NCI-H187 treated with DMSO at 0.1 percent for 48 hours (cell line): Measurements from ENCODE around the gene NECTIN1.

Experiments used
- DNase-seq: peaks from one replicate; lab custom pipeline; 2025; lab: John Stamatoyannopoulos, UW

The NECTIN1 gene, protein sequence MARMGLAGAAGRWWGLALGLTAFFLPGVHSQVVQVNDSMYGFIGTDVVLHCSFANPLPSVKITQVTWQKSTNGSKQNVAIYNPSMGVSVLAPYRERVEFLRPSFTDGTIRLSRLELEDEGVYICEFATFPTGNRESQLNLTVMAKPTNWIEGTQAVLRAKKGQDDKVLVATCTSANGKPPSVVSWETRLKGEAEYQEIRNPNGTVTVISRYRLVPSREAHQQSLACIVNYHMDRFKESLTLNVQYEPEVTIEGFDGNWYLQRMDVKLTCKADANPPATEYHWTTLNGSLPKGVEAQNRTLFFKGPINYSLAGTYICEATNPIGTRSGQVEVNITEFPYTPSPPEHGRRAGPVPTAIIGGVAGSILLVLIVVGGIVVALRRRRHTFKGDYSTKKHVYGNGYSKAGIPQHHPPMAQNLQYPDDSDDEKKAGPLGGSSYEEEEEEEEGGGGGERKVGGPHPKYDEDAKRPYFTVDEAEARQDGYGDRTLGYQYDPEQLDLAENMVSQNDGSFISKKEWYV

DNA sequence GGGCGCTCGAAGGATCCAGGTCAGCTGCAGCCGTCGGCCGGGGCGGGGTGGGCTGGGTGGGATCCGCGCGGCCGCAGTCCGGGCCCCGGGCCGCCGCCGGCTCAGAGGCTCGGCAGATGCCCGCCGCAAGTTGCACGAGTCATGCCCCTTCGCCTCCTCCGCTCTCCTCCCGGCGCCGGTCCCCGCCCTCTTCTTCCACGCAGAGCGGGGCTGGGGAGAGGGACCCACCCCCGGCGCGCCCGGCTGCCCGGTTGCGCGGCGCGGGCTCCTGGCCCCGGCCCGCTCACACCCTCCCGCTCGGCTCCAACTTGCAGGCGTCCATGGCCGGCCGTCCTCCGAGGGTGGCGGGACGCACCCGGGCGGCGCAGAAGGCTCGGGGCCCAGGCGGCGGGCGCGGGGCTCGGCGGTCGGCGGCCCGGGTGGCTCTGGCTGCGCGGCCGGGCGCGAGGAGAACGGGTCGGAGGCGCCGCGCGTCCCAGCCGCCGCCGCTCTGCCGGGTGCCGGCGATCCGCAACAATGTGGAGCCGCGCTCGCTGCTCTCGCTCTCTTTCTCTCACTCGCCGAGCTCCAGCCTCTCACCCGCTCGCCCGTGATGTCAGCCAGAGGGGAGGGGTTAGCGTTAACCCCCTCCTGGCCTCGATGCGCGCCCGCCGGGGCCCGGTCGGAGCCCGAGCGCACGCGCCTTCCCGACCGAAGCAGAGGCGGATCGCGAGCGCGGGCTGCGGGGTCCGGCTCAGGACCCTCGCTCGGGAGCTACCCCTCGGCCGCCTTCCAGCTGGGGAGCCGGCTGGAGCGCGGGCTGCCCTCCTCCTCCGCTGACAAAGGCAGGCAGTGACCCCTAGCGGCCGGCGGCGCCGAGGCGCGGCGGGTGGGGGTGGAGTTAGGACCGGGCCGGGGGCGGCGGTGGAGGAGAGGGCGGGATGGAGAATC lies at the start of gene NECTIN1:
Gene NECTIN1 (minus strand): TSS at position 550 of the 930 bp plus-strand sequence. CDS start 647 bp downstream, outside the sequence.
- DNase-seq: no peak

- DNase-seq: no peak
Observed at GRCh38 chr11:119778391-119779194, 49.6 kb upstream of the NECTIN1 start.

DNA sequence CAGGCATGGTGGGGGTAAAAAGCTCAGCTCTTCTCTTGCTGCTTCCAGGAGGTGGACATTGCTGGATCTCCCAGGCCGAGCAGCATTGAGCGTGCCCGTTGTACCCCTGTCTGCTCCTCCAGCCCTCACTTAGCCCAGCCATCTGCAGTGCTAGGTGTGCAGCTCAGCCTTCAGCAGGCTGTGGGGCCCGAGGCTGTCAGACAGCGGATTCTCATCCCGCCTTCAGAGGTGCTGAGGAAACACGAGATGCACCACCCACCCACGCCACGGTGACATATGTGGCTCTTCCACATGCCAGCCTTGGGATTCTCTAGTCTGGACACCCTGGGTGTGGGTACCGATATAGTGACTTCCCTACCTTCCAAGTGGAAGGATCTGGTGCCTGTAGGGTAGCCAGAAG lies 48.9 kb upstream of the NECTIN1 start:
- DNase-seq: no peak

DNA sequence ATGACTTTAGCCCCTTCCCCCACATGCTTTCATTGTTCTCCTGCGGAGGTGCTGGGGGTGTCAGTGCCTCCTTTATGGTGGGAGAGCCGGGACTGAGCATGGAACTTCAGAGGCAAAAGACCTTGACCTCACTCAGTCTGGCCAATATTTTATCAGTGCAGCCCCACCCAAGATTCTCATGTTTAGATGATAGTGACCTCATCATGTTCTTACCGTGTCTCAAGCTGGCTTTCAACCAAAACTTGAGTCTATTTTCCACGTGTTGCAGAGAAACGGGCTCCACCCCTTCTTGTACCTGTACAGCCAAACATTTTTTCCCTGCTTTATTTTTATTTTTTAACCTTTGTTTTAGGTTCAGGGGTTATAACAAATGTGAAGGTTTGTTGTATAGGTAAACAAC lies 47.7 kb upstream of the NECTIN1 start:
- DNase-seq: no peak

DNA sequence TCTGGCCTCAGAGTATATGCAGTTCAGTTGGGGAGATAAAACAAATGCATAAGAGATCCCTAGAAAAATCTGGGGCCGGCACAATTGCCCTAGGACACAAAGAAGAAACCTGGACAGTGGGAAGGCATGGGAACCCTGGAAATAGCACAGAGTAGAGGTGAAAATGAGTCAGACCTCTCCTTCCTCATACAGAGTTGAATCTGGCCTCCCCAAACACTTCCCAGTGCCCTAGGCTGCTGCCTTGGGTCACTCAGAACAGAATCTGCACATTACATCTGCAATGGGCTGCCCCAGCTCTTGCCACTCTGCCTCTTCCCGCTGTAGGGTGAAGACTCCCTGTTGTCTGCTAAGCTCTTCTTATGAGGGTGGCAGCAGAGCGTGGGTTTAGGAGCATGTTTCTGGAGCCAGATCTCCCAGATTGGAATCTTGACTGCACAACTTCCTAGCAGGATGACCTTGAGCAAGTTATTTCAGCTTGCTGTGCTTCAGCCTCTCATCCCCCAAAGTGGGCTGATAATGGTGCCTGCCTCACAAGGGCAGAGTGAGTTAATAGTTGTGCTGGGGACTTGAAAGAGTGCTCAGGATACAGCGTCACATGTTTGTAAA lies 47.1 kb upstream of the NECTIN1 start:
- no peak for DNase-seq

- DNase-seq: no peak
Observed at GRCh38 chr11:119774172-119774763, 45.3 kb upstream of the NECTIN1 start.

GRCh38 chr11:119772641-119773415 lies 43.8 kb upstream of the NECTIN1 start:
- no peak for DNase-seq

DNA sequence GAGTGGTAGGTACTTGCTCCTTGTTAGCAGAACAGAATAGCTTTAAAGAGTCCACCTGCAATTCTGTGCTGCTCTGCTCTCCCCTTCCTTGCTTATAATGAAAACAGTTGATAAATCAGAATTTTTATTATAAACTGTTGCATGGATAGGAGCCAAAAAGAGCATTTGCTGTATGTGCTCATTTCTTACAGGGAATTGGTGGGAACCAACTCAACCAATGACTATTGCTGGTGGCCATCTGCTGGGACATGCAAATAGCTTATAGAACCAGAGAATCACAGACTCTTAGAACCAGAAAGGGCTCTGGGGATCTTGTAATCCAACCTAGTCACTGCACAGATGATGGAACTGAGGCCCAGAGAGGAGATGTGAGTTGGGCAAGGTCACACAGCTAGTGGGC lies 43.1 kb upstream of the NECTIN1 start:
- no peak for DNase-seq

GRCh38 chr11:119771172-119771770 lies 42.3 kb upstream of the NECTIN1 start:
- no peak for DNase-seq

DNA sequence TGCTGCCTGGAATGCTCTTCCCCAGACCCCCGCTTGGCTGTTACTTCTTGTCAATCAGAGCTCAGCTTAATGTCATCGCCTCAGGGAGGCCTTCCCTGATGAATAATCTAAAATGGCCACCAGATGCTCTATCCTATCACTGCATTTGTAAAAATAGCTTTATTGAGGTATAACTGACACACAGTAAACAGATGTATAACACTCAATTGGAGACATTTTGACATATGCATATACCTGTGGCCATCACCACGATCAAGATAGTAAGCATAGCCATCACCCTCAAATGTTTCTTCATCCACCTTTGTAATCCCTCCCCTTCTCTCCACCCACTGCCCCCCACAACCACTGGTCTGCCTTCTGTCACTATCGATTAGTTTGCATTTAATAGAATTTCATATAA lies 36.6 kb upstream of the NECTIN1 start:
- DNase-seq: no peak

DNA sequence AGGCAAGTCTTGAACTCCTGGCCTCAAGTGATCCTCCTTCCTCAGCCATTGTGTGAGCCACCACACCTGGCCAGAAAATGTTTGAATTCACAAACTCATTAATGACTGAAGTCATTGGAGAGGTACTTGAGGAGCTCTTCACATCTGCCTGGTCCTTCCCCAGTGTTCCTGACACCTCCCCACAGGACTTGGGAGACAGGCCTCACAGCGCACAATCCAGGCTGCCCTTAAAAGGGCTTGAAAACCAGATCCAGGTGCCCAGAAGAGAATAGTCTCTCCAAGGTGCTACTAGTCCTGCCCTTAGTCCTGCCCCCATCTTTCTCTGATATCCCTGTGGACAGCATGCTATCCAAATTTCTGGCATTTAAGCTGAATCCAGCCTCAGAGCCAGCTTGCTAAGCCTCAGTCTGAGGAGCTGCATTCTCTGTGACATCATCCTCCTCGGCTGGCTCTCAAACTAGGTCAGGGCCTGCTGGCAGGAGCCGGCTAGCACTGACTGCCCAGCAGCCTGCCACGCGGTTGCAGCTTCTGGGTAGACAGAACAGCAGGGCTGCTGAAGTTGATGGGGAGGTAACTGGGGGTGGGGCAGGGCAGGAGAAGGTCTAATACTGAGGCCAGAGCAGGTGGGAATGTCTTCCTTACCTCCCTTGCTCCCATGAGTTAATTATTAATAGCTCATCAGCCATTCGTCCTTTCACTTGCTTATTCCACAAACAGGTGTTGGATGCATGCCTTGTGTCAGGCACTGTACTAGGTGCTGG lies 35.3 kb upstream of the NECTIN1 start:
- peak; percentile 42 for DNase-seq

DNA sequence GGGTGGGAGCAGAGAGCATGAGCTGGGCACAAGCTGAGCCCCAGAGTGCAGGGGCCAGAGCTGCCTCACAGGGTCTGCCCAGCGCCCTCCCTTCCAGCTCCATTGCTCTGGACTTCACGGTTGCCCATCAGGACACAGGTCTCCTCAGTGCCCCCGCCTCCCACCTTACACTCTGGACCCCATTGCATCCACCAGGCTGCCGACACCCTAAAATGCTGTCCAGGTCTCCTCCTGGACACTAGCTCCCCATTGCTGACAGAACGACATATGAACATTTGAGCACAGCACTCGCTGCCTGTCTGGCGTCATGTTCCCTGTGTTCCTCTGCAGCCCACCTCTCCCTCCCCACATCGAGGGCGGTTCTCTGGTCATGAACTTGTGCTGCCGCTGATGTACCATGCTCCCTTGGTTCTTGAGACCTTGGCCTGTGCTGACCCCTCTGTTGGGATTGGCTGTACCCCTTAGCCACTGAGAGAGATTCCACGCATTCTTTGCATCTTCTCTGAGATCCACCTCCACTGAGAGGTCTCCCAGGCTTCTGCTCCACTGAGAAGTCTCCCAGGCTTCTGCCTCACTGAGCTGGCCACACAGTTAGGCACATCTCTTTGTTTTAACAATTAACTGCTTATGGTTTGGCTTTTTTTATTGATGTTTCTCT lies 34.2 kb upstream of the NECTIN1 start:
- DNase-seq: no peak

- DNase-seq: no peak
Observed at GRCh38 chr11:119759747-119760412, 30.9 kb upstream of the NECTIN1 start.

- no peak for DNase-seq
Observed at GRCh38 chr11:119759324-119759723, 30.3 kb upstream of the NECTIN1 start.

- DNase-seq: no peak
Observed at GRCh38 chr11:119758291-119758690, 29.3 kb upstream of the NECTIN1 start.

DNA sequence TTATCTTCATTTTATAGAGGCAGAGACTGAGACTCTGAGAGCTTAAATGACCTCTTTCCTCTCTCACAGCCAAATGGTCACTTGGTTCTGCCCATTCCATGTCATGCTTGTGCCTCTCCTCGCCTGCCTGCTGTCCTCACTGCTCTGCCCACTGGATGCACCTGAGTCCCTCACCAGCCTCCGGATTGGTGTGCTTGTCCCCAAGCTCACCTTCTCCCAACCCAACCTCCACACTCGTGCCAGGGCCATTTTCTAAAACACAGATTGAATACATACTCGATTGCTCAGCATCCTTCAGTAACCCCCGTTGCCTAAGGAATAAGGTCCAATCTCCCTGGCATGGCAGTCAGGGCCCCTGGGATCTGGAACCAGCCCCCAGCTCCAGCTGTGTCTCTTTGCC lies 28.4 kb upstream of the NECTIN1 start:
- DNase-seq: no peak

DNA sequence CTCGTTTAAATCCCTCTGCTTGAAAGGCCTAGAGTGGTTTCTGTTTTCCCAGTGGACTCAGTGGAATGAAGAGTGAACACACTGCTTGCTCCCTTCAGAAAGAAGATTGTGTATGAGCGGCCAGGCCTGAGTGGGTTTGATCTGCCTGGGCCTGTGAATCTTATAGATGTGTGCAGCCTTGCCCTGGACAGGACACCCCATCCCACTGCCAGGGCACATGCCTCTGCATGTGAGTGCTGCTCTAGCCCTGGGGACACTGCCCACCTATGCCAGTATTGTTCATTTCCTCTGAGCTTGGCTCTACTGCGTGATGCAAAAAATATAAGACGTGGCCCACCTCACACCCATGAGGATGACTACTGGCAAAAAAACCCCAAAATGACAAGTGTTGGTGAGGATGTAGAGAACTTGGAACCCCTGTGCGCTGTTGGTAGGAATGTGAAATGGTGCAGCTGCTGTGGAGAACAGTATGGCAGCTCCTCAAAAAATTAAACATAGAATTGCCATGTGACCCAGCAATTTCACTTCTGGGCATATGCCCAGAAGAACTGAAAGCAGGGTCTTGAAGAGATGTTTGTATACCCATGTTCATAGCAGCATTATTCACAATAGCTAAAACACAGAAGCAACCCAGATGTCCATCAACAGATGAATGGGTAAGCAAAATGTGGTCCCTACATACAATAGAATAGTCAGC lies 27.3 kb upstream of the NECTIN1 start:
- no peak for DNase-seq
